EH (cell line): ENCODE measurements around the gene IL20RA.

Source experiments
- DNase-seq: peaks from one replicate; pipeline ENCODE4 v3.0.0-alpha.2; 2015; ENCODE audit warnings: low read depth

The IL20RA gene

DNA sequence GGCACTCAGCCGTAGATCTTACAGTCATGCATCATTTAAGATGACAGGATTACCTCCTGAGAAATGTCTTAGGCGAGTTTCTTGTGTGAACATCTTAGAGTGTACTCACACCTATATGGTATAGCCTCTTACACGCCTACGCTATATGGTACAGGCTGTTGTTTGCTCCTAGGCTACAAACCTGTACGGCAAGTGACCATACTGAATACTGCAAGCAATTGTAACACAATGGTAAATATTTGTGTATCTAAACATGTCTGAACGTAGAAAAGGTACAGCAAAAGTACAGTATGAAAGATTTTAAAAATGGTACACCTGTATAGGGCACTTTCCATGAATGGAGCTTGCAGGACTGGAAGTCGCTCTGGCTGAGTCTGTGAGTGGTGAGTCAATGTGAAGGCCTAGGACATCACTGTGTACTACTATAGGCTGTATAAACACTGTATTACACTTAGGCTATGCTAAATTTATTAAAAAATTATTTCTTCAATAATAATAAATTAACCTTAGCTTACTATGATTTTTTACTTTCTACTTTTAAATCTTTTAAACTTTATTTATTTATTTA is 541 bp upstream of the IL20RA start:
- DNase-seq = no peak

GRCh38 chr6:137043710-137044365 is 927 bp downstream of the IL20RA start:
- peak; percentile 47 for DNase-seq

DNA sequence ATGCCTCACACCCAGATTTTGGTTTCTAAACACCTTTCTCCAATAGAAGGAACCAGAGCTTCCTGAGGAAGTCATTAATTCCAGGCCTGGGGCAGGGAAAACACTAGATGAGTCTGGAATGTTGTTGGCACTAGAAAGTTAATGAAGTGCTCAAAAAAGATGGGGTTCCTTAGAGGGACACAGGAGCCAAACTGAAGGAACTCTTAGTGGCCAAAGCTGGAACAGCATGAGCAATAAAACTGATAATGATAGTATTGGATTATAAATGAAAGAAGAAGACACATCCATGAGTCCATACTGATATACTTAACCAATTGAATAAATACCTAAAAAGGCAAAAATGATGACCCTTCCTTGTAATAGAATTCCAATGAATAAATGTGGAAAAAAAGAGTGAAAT is 4.4 kb downstream of the IL20RA start:
- DNase-seq = no peak

- DNase-seq = no peak
These were observed 5.8 kb downstream of the IL20RA start for GRCh38 chr6:137039010-137039409.

DNA sequence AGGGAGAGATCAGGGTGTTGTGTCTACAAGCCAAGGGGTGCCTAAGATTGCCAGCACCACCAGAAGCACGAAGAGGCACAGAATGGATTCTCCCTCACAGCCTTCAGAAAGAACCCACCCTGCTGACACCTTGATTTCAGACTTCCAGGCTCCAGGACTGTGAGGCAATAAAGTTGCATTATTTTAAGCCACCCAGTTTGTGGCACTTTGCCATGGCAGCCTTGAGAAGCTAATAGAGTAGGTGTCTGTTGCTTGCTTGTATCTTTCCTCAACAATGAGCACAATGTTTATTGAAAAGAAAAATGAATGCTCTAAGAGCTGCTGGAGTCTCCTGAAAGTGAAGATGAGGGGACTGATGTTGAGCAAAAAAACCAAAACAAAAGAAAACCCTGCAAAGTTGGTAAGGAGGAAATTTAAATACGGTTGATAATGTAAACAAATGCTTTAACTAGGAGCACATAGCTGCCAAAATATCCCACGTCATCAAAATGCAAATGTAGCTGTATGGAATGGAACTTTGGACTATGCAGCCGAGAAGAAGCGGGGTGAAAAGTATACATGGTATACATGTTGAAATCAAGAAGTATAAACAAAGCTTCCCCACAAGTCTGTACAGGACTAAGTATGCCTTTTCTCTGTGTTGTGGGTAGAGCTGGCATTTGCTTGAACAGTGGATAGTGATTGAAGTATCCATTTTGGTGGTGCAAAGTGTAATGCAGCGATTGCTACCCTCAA is 8.0 kb downstream of the IL20RA start:
- no peak for DNase-seq

GRCh38 chr6:137033828-137034227 is 10.9 kb downstream of the IL20RA start:
- no peak for DNase-seq

DNA sequence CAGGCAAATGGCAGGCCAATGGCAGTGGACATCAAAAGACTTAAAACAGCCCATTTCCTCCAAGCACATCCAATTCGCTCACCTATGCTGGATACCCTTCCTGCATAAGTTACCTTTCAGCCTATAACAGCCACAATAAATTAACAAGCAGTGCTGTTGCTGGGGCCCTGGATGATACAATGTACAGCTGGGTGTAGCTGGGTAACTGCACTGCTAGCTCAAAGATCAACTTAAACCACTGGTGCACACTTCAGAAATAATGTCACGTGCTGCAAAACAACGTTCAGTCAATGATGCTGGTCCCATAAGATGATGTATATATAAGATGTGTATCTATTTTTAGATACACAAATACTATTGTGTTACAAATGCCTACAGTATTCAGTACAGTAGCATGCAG is 13.6 kb downstream of the IL20RA start:
- DNase-seq = no peak

DNA sequence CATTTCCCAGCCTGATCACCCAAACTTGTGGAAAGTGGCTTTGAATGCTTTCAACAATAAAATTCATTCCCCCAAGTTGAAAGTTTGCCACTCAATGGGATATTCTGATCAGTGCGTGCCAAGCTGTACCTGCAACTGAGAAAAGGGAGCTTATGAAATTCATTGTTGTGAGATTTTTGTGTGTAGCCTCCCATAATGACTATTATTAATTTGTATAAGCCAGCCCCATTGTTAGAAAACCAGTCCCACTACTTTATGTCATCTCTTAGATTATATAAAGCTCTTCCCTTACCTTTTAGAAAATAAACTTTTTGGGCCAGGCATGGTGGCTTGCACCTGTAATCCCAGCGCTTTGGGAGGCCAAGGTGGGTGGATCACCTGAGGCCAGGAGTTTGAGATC is 15.9 kb downstream of the IL20RA start:
- no peak for DNase-seq

- no peak for DNase-seq
These were observed 18.7 kb downstream of the IL20RA start for GRCh38 chr6:137025786-137026730.

DNA sequence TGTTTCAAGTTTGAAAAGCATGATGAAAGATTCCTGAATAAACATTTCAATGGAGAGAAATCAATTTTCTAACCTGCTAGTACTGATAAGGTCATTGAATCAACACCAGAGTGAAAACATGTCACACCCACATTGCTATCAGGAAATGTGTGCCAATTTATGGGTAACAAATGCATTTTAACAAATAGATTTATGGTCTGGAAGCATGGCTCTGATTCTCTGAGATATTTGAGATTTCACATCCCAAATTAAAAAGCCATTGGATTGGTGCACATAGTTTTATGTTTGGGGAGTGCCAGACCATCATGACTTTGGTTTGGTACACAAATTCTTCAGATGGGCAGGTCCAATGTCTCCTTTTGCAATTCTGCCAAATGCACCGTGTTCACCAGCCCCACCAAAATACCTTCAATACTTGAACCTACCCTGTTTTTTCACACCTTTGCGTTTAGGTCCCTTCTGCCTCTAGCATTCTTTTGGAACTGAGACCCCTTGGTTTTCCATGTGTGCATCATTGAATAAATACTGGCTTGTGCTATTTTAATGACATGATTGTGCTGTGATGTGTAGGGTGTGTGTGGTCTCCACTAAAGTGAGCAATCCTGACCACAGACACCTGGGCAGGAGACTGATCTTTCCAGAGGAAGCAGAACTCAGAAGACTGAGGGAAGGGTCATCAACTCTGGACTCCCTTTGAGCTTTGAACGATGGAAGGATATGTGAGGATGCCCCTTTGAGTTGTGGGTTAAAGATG is 20.4 kb downstream of the IL20RA start:
- no peak for DNase-seq

- DNase-seq = no peak
These were observed 24.0 kb downstream of the IL20RA start for GRCh38 chr6:137020776-137021175.

DNA sequence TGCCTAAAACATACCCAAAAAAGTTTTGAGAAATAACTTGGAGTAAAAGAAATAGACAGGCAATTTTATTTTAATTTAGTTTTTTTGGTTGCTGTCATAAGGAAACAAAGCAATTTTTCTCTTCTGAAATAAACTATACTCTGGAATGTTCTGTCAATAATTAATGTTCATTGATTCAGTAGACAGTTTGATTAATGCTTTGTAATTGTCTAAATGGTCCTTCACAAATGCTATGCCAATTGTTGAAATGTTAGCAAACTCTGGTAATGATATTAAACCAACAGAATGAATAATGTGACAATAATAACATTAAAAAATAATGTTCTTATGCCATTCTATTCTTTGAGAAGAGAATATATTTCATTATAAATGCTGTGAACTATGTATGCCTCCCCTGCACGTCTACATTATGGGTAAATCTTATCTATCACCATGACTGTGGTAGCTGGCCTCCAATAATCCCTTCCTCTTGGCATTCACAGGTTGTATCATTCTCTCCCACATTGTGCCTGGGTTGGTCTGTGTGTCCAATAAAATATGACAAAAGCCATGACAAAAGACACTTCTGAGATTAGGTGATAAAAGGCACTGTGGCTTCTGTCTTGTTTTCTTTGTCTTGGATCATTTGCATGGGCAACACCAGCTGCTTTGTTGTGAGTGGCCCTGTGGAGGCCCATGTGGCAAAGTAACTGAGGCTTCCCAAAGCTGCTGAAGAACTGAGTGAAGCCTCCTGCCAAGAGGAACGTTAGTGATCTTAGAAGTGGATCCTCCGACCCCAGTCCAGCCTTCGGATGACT is 25.1 kb downstream of the IL20RA start:
- no peak for DNase-seq

DNA sequence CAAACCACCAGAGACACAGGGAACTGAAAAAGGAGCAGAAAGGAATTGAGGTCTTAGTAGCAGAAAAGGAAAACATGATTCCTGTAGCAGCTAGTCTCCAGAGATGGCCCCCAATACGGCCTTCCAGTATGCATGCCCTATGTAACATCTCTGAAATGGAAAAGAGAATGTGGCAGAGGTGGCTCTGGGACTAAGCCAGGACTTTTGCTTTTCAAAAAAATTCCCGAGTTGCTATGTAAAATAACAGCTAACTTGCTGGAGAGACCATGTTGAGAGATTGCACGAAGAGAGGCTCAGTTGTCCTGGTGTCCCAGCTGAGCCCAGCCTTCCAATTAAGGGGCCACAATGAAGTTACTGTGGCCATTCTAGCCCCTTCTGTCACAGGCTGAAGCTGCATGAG is 27.7 kb downstream of the IL20RA start:
- DNase-seq = peak; percentile 3

GRCh38 chr6:137016356-137016755 is 28.4 kb downstream of the IL20RA start:
- DNase-seq = peak; percentile 61

GRCh38 chr6:137015943-137016342 is 28.8 kb downstream of the IL20RA start:
- no peak for DNase-seq

GRCh38 chr6:137013738-137014602 is 30.8 kb downstream of the IL20RA start:
- DNase-seq = peak; percentile 47

GRCh38 chr6:137013031-137013430 is 31.7 kb downstream of the IL20RA start:
- DNase-seq = peak; percentile 71

DNA sequence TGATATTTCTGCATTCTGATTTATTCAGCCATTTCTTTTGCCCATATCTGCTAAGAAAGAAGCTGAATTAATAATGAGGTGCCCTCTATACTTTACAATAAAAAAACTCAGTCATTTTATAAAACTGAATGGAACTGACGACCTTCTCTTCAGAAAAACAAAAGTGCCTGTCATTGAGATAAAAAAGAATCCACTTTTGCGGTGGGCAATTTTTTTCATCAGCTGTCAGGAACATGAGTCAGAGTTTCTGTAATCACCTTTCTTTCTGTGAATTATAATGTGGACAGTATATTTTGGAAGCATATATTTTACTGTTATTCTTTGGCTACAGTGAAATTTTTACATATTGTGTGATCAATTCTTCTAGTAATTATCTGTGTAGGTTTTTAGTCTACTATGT is 33.4 kb downstream of the IL20RA start:
- no peak for DNase-seq

- no peak for DNase-seq
These were observed 34.5 kb downstream of the IL20RA start for GRCh38 chr6:137010128-137010718.
